SK-N-SH treated with all-trans-retinoic acid at 6 μM for 48 hours (cell line): ENCODE data around the gene FAF1.
A peak's percentile ranks its signal among the peaks of the same experiment; 100 is the strongest.

ENCODE experiments used
- ATAC-seq: fragments of 200-7000 bp; cut with Tn5 transposase; 3 replicates; pipeline ENCODE4 v1.9.1; 2020; ENCODE audit warnings: mild to moderate bottlenecking, moderate library complexity
- ARNTL ChIP-seq: fragments of 450-650 bp; formaldehyde crosslinking; IDR thresholded peaks from 2 replicates; pipeline ENCODE4 v1.5.0; 2020; ENCODE audit warnings: low read depth, mild to moderate bottlenecking, moderate library complexity, borderline replicate concordance
- BACH2 ChIP-seq: fragments of 250-450 bp; sonication (Bioruptor Pico); IDR thresholded peaks from 2 replicates; pipeline ENCODE4 v1.9.0; 2021; ENCODE audit warnings: mild to moderate bottlenecking, borderline replicate concordance
- CSDC2 ChIP-seq: fragments of 250-450 bp; sonication (Bioruptor Pico); IDR thresholded peaks from 2 replicates; pipeline ENCODE4 v1.5.0; 2020; ENCODE audit warnings: mild to moderate bottlenecking, moderate library complexity
- ESRRG ChIP-seq: fragments of 250-450 bp; sonication (Bioruptor Pico); IDR thresholded peaks from 2 replicates; pipeline ENCODE4 v1.6.1; 2021; ENCODE audit warnings: mild to moderate bottlenecking
- GLIS3 ChIP-seq: fragments of 250-450 bp; sonication (Bioruptor Pico); IDR thresholded peaks from 2 replicates; pipeline ENCODE4 v1.5.0; 2020; ENCODE audit warnings: mild to moderate bottlenecking, moderate library complexity
- ISL1 ChIP-seq: fragments of 250-450 bp; sonication (Bioruptor Pico); IDR thresholded peaks from 2 replicates; pipeline ENCODE4 v2.1.2; 2022; ENCODE audit warnings: mild to moderate bottlenecking, moderate library complexity
- OSR1 ChIP-seq: fragments of 250-450 bp; sonication (Bioruptor Pico); IDR thresholded peaks from 2 replicates; pipeline ENCODE4 v1.8.0; 2022; ENCODE audit warnings: moderate library complexity, mild to moderate bottlenecking, inconsistent platforms
- PPARA ChIP-seq: fragments of 250-450 bp; sonication (Bioruptor Pico); IDR thresholded peaks from 2 replicates; pipeline ENCODE4 v1.5.0; 2020; ENCODE audit warnings: mild to moderate bottlenecking, borderline replicate concordance
- SNAI2 ChIP-seq: fragments of 250-450 bp; sonication (Bioruptor Pico); IDR thresholded peaks from 2 replicates; pipeline ENCODE4 v1.5.0; 2020; ENCODE audit warnings: mild to moderate bottlenecking, moderate library complexity
- TCF4 ChIP-seq: fragments of 250-450 bp; sonication (Bioruptor Pico); IDR thresholded peaks from 2 replicates; pipeline ENCODE4 v1.8.0; 2021; ENCODE audit warnings: mild to moderate bottlenecking, moderate library complexity, borderline replicate concordance
- TOX ChIP-seq: fragments of 250-450 bp; sonication (Bioruptor Pico); IDR thresholded peaks from 2 replicates; pipeline ENCODE4 v1.8.0; 2021; ENCODE audit warnings: mild to moderate bottlenecking, moderate library complexity, borderline replicate concordance
- ZC3H10 ChIP-seq: fragments of 250-450 bp; sonication (Bioruptor Pico); IDR thresholded peaks from 2 replicates; pipeline ENCODE4 v1.5.1; 2021; ENCODE audit warnings: mild to moderate bottlenecking, moderate library complexity
- ZFP3 ChIP-seq: fragments of 250-450 bp; sonication (Bioruptor Pico); IDR thresholded peaks from 2 replicates; pipeline ENCODE4 v1.5.0; 2020; ENCODE audit warnings: mild to moderate bottlenecking, moderate library complexity
- ZFP30 ChIP-seq: fragments of 450-650 bp; formaldehyde crosslinking; IDR thresholded peaks from 2 replicates; pipeline ENCODE4 v1.5.0; 2022; ENCODE audit warnings: mild to moderate bottlenecking, moderate library complexity
- ZNF565 ChIP-seq: fragments of 450-650 bp; formaldehyde crosslinking; conservative IDR thresholded peaks from 2 replicates; pipeline ENCODE4 v1.5.0; 2020; ENCODE audit warnings: low read depth, mild to moderate bottlenecking, moderate library complexity
- ZNF70 ChIP-seq: fragments of 450-650 bp; formaldehyde crosslinking; IDR thresholded peaks from 2 replicates; pipeline ENCODE4 v1.5.0; 2020; ENCODE audit warnings: mild to moderate bottlenecking, moderate library complexity
- ZNF8 ChIP-seq: fragments of 450-650 bp; formaldehyde crosslinking; IDR thresholded peaks from 2 replicates; pipeline ENCODE4 v1.5.0; 2020; ENCODE audit warnings: mild to moderate bottlenecking, moderate library complexity
- TF ChIP-seq, protein P1 (sequence below): fragments of 250-450 bp; sonication (Bioruptor Pico); IDR thresholded peaks from 2 replicates; pipeline ENCODE4 v1.5.0; 2020; ENCODE audit warnings: mild to moderate bottlenecking, moderate library complexity
- TF ChIP-seq, protein P2 (sequence below): fragments of 250-450 bp; sonication (Bioruptor Pico); IDR thresholded peaks from 2 replicates; pipeline ENCODE4 v1.5.1; 2021; ENCODE audit warnings: mild to moderate bottlenecking, moderate library complexity
- TF ChIP-seq, protein P3 (sequence below): fragments of 250-450 bp; sonication (Bioruptor Pico); IDR thresholded peaks from 2 replicates; pipeline ENCODE4 v1.5.1; 2020; ENCODE audit warnings: low read depth, mild to moderate bottlenecking, moderate library complexity

Gene FAF1

DNA sequence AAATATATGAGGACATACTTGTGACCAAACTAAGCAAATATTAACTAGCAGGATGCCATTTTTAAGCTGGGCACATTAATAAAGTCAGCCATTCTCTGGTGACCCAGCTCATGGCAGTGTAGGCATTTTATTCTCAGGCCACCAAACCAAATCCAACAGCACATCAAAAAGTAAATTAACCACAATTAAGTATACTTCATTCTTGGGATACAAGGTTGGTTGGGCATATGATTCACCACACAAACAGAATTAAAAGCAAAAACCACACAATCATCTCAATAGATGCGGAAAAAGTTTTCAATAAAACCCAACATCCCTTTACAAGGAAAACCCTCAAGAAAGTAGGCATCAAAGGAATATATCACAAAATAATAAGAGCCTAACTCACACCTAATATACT lies 101.3 kb downstream of the FAF1 start:
- no peak for ATAC-seq
- no peak for TF ChIP-seq PPARA (CRISPR knock-in tag)
- no peak for TF ChIP-seq ZFP30
- TF ChIP-seq ZNF70 (CRISPR knock-in tag), result no peak
- no peak for TF ChIP-seq TOX (CRISPR knock-in tag)
- TF ChIP-seq GLIS3 (CRISPR knock-in tag), result no peak
- TF ChIP-seq ZNF8 (CRISPR knock-in tag), result no peak
- no peak for TF ChIP-seq TCF4 (CRISPR knock-in tag)
- TF ChIP-seq, protein P1, sequence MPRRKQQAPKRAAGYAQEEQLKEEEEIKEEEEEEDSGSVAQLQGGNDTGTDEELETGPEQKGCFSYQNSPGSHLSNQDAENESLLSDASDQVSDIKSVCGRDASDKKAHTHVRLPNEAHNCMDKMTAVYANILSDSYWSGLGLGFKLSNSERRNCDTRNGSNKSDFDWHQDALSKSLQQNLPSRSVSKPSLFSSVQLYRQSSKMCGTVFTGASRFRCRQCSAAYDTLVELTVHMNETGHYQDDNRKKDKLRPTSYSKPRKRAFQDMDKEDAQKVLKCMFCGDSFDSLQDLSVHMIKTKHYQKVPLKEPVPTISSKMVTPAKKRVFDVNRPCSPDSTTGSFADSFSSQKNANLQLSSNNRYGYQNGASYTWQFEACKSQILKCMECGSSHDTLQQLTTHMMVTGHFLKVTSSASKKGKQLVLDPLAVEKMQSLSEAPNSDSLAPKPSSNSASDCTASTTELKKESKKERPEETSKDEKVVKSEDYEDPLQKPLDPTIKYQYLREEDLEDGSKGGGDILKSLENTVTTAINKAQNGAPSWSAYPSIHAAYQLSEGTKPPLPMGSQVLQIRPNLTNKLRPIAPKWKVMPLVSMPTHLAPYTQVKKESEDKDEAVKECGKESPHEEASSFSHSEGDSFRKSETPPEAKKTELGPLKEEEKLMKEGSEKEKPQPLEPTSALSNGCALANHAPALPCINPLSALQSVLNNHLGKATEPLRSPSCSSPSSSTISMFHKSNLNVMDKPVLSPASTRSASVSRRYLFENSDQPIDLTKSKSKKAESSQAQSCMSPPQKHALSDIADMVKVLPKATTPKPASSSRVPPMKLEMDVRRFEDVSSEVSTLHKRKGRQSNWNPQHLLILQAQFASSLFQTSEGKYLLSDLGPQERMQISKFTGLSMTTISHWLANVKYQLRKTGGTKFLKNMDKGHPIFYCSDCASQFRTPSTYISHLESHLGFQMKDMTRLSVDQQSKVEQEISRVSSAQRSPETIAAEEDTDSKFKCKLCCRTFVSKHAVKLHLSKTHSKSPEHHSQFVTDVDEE (CRISPR knock-in tag), result no peak
- no peak for TF ChIP-seq ESRRG (CRISPR knock-in tag)
- no peak for TF ChIP-seq ZC3H10
- TF ChIP-seq ZNF565 (CRISPR knock-in tag), result no peak
- no peak for TF ChIP-seq ZFP3 (CRISPR knock-in tag)
- TF ChIP-seq, protein P2, sequence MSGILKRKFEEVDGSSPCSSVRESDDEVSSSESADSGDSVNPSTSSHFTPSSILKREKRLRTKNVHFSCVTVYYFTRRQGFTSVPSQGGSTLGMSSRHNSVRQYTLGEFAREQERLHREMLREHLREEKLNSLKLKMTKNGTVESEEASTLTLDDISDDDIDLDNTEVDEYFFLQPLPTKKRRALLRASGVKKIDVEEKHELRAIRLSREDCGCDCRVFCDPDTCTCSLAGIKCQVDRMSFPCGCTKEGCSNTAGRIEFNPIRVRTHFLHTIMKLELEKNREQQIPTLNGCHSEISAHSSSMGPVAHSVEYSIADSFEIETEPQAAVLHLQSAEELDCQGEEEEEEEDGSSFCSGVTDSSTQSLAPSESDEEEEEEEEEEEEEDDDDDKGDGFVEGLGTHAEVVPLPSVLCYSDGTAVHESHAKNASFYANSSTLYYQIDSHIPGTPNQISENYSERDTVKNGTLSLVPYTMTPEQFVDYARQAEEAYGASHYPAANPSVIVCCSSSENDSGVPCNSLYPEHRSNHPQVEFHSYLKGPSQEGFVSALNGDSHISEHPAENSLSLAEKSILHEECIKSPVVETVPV (CRISPR knock-in tag), result no peak
- no peak for TF ChIP-seq ARNTL (CRISPR knock-in tag)

DNA sequence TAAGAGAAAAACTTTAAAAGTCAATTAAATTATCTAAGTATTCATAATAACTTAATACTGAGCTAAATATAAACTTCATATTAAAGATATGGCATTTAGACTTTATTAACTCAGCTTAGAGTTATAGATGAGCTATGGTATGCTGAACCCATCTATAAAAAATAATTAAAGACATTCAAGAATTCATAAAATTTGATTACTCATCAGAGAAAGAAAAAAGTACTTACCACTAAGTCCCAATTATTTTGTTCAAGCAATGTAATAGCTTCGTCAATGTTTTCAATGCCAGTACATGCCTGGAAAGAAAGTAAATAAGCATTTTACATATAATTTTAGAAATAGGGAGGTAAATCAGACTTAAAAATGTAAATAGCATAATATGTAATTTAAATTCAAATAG lies 102.4 kb downstream of the FAF1 start:
- peak; percentile 19; the same call in 1 of the 3 replicates for ATAC-seq

DNA sequence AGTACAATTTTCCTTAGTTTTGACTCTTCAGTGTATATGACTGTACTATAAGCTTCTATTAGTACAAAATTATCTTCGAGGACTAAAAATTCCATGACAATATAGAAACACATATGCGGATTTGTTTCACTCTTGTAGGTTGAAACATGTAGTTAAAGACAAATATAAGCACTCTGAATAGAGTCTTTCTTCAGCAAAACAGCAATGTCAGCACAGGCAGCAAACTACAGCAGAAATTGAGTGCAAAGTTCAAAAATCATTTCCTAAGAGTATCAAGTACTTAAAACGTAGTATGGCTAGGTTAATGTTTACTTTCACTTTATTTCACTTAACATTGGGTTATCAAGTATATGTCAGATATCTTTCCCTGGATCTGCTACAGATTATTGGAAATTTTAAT lies 106.7 kb downstream of the FAF1 start:
- ATAC-seq, result no peak
- TF ChIP-seq BACH2 (CRISPR knock-in tag) (no peak), GLIS3 (CRISPR knock-in tag) (no peak), SNAI2 (CRISPR knock-in tag) (no peak), CSDC2 (no peak), ISL1 (no peak), ZNF565 (CRISPR knock-in tag) (no peak), ARNTL (CRISPR knock-in tag) (no peak), OSR1 (no peak), ZNF8 (CRISPR knock-in tag) (no peak)
- TF ChIP-seq, protein P1 (CRISPR knock-in tag), result no peak
- TF ChIP-seq, protein P3, sequence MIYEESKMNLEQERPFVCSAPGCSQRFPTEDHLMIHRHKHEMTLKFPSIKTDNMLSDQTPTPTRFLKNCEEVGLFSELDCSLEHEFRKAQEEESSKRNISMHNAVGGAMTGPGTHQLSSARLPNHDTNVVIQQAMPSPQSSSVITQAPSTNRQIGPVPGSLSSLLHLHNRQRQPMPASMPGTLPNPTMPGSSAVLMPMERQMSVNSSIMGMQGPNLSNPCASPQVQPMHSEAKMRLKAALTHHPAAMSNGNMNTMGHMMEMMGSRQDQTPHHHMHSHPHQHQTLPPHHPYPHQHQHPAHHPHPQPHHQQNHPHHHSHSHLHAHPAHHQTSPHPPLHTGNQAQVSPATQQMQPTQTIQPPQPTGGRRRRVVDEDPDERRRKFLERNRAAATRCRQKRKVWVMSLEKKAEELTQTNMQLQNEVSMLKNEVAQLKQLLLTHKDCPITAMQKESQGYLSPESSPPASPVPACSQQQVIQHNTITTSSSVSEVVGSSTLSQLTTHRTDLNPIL (CRISPR knock-in tag), result no peak

More for the DNA sequence above, 102.4 kb downstream of the FAF1 start:
- TF ChIP-seq GLIS3 (CRISPR knock-in tag) (no peak), ISL1 (peak; percentile 64)

DNA sequence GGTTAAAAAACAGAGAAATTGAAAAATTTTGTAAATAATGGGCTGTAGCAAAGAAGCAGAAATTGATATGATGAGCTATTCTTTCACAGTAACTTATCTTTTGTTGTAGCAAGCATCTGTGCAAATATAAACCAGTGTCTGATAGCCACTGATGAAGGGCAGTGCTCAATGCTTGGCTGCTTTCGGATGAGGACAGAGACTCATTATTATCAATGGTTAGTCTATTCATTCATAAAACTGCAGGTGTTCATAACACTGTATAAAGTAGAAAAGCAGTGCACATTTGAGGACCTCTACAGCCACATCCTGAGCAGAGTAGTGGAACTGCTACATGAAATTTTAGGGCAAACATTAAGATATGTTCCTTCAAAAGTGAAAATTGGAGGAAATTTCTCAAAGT lies 107.2 kb downstream of the FAF1 start:
- no peak for ATAC-seq
- TF ChIP-seq OSR1 (no peak), ZNF8 (CRISPR knock-in tag) (no peak), PPARA (CRISPR knock-in tag) (no peak), SNAI2 (CRISPR knock-in tag) (no peak), BACH2 (CRISPR knock-in tag) (no peak)
